RPMI7951 (cell line): ENCODE results near the gene TRIM71. TPM values are rescaled to one million over a fixed set of nuclear protein-coding genes. Genes with fewer than 3 reads are reported as not detected.
"Not testable (repeated sequence)": the region's sequence is repeated elsewhere in the genome, so short reads cannot be mapped to it uniquely, and the experiment has no call there.

Experiments used
- DNase-seq: peaks from one replicate; pipeline ENCODE4 v3.0.0-alpha.2; 2012; ENCODE audit warnings: low read depth
- total RNA-seq: library from RNA; depleted of rRNA; stranded (reverse); fragments of >200 nt; shearing (Covaris generic); gene quantifications from 2 replicates; pipeline ENCODE4 v1.2.3, GENCODE V29; 2014

TRIM71 gene
- total RNA-seq, 1 experiment from 2014 or later: not detected

DNA sequence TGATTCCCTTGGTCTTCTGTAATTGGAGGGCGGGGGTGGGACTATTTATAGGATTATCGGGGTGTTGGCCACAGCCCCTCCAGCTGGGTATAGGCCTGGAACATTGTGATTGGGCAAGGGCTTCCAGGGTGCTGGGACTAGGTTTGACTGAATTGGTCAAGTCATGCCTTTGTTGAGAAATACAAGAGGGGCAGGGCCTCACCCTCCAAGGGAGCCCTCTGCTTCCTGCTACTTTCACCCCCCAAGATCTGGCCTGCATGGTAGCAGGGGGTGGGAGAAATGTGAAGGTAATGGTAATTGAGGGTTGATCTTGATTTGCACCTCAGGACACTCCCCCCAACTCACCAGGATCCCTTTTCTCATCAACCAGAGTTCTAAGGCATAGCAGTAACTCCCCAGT is 25.2 kb downstream of the TRIM71 start:
- no peak for DNase-seq

DNA sequence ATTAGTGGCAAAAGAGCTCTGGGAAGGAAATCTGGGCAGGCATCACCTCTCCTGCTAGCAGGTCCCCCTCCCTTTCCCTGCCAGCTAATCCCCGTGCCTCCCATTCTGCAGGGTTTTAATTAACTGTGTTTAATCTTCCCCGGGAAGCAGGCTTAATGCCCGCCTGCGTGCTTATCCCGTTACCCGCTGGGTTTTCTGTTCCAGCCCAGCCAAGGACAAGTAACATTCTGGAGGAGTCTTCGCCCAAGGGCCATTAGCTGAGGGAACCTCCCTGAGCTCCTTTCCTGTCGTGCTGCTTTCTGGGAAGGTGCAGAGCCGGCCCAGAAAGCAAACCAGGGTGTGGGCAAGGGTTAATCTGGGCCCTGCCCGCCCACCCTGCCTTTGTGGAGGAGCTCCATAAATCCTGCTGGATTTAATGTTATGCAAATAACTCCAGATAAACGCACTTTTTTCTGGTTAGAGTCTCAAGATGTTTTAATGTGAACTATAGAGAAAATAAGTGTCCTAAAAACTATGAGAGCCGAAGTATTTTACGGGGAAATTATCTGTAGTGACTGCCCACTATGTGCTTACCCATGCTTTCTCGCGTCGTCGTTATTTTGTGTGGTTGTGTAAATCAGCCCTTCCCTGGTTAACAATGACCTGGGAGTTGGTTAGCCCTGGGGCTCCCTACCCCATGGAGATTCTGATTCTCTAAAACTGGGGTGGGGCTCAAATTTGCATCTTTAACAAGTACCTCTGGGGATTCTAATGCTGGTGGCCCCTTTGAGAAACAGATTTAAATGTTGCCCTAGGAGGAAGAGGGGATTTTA is 25.9 kb downstream of the TRIM71 start:
- DNase-seq: no peak

DNA sequence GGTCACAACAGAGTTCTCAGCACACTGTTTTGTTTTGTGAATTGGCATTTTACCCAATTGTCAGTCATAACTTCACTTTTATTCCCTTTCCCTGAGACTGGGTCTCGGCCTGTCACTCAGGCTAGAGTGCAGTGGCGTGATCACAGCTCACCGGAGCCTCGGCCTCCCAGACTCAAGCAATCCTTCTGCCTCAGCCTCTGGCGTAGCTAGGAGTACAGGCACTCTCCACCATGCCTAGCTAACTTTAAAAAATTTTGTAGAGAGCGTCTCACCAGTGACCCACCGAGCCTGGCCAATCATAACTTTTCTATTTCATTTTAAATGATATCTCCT is 26.5 kb downstream of the TRIM71 start:
- DNase-seq: no peak

GRCh38 chr3:32844914-32845313 is 27.1 kb downstream of the TRIM71 start:
- no peak for DNase-seq

GRCh38 chr3:32845546-32845945 is 27.7 kb downstream of the TRIM71 start:
- DNase-seq: not testable (repeated sequence)

- DNase-seq: not testable (repeated sequence)
These were observed 29.2 kb downstream of the TRIM71 start for GRCh38 chr3:32847045-32847444.

DNA sequence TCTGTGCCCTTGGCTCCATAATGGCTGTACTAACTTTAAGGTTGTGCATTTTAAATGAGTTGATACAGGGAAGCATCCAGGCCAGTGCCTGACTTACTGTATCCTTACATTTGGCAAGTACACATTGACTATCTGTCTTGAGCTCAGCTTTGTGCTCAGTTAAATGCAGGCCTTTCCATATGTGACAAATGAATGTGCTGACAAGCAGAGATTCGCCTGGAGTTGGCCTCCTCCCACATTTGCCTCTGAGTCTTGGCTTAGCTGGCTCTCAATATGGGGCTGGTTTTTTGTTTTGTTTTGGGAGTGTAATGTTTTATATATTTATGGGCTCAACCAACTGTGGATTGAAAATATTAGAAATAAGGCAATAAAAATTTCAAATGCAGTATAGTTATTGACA is 29.7 kb downstream of the TRIM71 start:
- no peak for DNase-seq

GRCh38 chr3:32848215-32848614 is 30.4 kb downstream of the TRIM71 start:
- no peak for DNase-seq

GRCh38 chr3:32849046-32849445 is 31.2 kb downstream of the TRIM71 start:
- DNase-seq: no peak

GRCh38 chr3:32850226-32850625 is 32.4 kb downstream of the TRIM71 start:
- DNase-seq: peak; percentile 8

GRCh38 chr3:32850636-32851035 is 32.8 kb downstream of the TRIM71 start:
- no peak for DNase-seq

DNA sequence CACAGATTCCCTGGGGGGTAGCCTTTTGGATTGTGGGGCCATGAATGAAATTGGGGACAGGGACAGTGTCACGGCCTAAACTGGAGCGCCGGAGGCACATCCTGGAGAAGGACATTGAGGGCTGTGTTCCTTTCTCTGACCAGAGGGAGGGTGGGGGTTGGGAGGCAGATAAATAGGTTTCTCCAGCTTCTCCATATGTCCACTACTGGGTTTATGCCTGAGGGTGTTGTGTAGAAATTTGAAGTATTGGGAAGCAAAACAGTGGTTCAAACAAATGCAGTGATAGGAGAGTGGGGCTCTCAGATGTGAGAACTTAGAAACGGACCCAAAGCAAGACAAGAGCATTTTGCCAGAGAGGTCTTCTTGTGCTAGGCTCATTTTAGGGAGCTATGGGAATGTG is 34.3 kb downstream of the TRIM71 start:
- no peak for DNase-seq

GRCh38 chr3:32855350-32855953 is 37.7 kb downstream of the TRIM71 start:
- no peak for DNase-seq

GRCh38 chr3:32856355-32856889 is 38.6 kb downstream of the TRIM71 start:
- no peak for DNase-seq

DNA sequence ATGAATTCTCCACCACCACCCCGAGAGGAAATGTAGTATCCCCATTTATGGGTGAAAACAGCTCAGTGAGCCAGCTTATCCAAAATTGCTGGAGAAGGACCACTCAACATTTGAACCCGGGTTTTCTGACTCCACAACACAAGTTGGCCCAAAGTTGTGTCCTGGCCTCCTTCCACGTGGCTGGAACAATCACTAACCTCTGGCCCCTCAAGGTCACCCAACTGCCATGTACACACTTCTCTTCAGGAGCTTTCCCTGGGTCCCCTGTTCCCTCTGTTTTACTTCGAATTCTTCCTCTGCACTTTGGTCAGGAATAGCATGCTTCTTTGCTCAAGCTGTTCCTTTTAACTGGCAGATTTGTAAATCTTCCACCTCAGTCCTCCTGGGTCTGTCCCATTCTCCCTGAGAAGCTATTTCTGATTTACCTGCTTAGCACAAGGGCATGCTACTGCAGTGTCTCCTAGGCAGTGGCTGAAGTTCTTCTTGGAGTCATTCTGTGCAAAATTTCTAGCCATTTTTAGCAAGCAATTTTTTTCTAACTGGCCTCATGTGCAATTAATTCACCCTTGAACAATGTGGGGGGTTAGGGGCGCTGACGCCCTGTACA is 39.2 kb downstream of the TRIM71 start:
- DNase-seq: no peak

GRCh38 chr3:32857921-32858320 is 40.1 kb downstream of the TRIM71 start:
- no peak for DNase-seq

- DNase-seq: no peak
These were observed 41.9 kb downstream of the TRIM71 start for GRCh38 chr3:32859604-32860237.

DNA sequence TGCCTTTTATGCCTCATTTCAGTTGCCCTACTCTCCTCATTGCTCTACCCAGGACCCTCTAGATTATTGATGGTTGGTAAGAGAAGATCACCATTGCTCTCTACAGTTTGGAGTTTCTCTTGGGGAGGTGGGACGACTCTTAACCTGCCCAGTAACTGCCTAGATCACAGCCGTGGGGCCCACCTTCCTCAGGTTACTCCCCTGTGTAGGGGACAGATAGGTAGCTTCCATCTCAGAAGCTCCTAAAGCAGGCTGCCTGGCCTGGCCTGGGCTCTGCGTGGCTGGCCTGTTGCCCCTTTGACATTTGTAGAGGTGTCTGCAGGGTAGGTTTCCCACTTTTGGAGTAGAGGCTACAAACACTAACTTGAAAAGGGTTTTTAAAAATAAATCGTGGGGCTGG is 42.7 kb downstream of the TRIM71 start:
- no peak for DNase-seq

DNA sequence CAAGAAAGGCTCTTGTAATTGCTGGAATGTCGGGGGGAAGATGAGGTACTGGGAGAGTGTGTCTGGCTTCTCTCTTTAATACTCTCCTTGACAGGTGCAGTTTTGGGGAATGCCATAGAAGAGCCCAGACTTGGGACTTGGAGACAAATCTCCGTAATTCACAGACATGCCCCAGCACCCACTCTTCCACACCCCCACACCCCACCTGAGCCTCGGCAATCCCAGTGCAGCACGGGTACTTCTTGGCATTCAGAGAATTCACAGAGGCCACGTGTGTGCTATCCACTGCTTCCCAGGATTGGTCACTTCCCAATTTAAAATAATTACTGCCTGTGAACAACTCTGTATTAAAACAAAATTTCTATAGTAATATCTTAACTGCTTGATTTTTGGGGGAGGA is 43.9 kb downstream of the TRIM71 start:
- no peak for DNase-seq

DNA sequence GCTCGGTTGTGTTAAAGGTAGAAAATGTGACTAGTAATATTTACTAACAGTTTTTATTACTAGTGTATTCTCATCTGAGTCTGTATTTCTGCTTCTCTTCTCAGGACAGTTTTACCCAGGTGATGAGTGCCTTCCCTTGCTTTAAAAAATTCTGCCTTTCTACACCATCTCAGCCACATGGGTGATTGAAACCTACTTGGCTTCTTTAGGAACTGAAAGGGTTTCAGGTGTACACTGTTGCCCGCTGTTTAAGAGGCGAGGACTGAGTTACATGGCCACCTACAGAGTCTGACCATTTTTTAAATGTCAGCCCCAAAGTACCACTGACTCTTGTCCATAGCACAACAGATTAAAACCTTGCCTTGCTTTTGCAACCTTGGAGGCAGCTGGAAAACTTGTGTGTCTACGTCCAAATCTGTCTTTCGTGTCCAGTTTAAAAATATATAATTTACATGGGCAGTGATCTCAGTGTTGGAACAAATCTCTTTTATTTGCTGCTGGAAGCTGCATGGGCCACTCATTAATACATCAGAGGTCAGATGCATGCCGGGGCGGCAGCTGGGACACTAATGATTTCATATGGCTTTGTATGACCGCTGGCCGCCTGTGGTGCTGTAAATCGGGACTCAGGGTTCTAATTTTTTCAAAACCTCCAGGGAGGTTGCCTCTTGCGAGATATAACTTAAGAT is 44.6 kb downstream of the TRIM71 start:
- DNase-seq: no peak

DNA sequence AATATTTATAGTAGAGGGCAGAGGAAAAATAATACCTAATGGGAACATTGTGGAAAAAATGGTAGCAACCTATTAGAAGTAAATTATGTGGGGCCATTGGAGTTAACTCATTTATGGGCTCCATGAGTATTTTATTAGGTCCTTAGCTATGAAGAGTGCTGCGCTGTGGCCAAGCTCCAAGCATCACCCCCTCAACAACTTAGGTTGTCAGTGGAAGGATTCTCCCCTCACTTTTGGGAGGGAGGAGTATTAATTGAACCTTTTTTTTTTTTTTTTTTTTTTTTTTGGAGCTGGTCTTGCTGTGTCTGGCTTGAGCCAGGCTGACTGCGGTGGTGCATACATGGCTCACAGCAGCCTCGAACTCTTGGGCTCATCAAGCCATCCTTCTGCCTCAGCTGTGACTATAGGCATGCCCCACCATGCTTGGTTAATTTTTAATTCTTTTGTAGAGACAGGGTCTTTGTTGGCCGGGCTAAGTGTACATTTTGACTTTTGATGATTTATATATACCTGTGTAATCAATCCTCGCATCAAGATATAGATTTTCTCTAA is 45.2 kb downstream of the TRIM71 start:
- no peak for DNase-seq

- peak; percentile 47 for DNase-seq
These were observed 47.6 kb downstream of the TRIM71 start for GRCh38 chr3:32865383-32865782.
